NCI-H460 (cell line): ENCODE measurements around the gene WWOX. TPM values are rescaled to one million over a fixed set of nuclear protein-coding genes. Genes with fewer than 3 reads are reported as not detected.

Experiments
- DNase-seq: peaks from one replicate; pipeline ENCODE4 v3.0.0-alpha.2; 2016; ENCODE audit warnings: low read depth; ENCODE audit errors: extremely low read depth
- total RNA-seq: library from RNA; depleted of rRNA; stranded (reverse); fragments of >200 nt; shearing (Covaris generic); gene quantifications from 2 replicates; pipeline ENCODE4 v1.2.3, GENCODE V29; 2014

Gene WWOX
- total RNA-seq, 1 experiment from 2014 or later, result 11.1 TPM

DNA sequence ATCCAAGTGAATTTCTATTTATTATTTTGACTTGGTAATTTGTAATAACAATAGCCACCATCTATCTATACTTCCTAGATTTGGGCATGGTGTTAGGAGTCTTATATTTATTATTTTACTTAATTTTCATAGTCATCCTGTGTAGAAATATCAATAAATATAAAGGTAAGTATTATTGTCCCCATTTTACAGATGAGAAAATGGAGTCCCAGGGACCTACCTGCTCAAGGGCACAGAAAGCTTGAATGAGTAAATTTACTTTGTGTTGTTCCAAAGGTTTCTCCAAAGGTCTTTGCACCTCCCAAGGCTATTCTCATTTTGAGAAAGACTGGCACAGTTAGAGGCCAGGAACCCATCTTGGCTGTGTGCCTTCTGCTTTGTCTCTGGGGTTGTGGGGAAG is 738.3 kb downstream of the WWOX start:
- no peak for DNase-seq

- no peak for DNase-seq
These were observed 738.8 kb downstream of the WWOX start for GRCh38 chr16:78838276-78838675.

- no peak for DNase-seq
These were observed 743.5 kb downstream of the WWOX start for GRCh38 chr16:78842950-78843349.

- no peak for DNase-seq
These were observed 744.5 kb downstream of the WWOX start for GRCh38 chr16:78843978-78844377.

DNA sequence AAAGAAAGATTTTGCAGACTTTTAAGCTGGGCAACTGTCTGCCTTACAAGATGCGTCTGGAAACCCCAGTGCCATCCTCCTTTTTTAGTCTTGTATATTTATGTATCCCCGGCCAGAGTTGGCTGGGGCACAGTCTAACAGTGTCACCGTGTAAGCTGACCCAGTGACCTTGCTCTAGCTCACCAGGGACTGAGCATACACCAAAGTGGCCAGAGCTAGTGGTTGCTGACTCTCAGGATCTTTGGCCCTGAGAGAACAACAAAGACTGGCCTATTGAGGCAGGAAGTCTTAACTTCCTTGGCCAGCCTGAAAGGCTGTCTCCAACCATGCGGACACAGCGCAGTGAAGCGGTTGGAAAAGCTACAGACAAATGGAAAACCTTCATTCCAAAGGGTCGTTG is 745.2 kb downstream of the WWOX start:
- DNase-seq, result no peak

DNA sequence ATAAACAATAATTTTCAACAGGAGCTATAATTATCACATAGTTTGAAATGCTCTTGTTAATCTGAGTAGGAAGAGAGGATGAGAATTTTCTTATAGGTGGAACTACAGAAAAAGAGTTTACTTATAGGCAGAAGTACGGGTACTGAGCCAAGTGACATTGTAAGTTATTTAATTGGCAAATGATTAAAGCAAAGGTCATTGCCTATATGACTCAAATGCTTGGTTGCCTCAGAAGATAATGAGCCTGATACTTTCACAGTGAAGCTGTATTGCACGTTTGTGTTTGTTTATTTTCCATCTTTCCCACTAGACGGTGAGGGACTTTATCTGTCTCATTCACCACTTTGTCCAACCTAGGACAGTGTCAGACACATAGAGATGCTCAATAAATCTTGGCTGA is 751.8 kb downstream of the WWOX start:
- DNase-seq, result no peak

- no peak for DNase-seq
These were observed 752.7 kb downstream of the WWOX start for GRCh38 chr16:78852081-78852635.

GRCh38 chr16:78862022-78862421 is 762.6 kb downstream of the WWOX start:
- DNase-seq, result no peak

- DNase-seq, result no peak
These were observed 767.1 kb downstream of the WWOX start for GRCh38 chr16:78866521-78866920.

GRCh38 chr16:78869492-78869891 is 770.0 kb downstream of the WWOX start:
- no peak for DNase-seq

DNA sequence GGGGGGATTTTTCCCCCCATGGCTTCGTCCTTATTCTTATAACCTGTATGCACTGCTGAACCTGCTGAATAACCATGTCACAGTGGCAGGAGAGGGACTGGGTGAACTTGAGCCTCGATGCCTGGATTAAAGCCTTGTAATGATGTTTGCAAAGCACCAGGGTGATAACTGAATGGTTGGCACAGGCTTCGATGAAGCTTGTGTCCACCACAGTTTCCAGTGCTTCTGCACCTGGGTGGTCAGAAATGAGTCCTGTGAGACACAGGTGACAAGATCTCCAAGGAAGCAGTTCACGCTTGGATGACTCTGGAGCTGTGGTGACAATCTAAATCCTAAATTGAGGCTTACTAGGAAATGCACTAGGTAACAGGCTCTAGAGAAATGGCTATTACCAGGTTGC is 771.8 kb downstream of the WWOX start:
- no peak for DNase-seq

GRCh38 chr16:78876671-78877070 is 777.2 kb downstream of the WWOX start:
- no peak for DNase-seq

- DNase-seq, result no peak
These were observed 777.7 kb downstream of the WWOX start for GRCh38 chr16:78877114-78877655.

DNA sequence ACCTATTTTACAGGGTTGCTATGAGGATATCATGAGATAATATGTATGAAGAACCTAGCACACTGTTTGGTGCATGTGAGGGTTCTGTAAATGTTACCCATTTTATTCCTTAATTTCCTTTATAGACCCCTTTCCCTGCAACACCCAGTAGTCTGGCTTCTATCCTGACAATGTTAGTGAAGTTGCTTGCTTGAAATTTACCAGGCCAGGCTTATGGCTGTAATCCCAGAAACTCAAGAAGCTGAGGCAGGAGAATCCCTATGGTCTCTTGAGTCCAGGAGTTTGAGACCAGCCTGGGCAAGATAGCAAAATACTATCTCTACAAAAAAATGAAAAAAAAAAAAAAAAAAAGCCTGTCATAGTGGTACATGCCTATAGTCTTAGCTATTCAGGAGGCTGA is 779.1 kb downstream of the WWOX start:
- DNase-seq, result no peak

GRCh38 chr16:78879011-78879410 is 779.6 kb downstream of the WWOX start:
- no peak for DNase-seq

GRCh38 chr16:78882150-78882549 is 782.7 kb downstream of the WWOX start:
- DNase-seq, result no peak

DNA sequence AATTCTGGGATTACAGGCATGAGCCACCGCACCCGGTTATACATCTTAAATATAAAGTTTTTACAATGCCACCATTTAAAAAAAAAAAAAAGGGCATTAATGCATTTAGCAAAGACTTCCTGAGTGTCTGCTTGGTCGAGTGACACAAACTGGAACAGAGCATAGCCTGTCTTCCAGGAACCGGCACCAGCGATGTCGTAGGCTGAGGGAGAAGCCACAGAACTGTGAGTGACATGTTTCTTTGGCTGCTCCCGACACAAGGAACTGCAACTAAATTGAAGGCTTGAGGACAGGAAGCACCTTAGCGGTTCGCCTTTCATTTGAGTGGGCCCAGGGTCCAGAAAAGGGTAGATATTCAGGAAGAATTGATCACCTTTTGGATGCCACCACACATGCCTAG is 783.3 kb downstream of the WWOX start:
- no peak for DNase-seq

GRCh38 chr16:78884204-78884603 is 784.8 kb downstream of the WWOX start:
- no peak for DNase-seq

DNA sequence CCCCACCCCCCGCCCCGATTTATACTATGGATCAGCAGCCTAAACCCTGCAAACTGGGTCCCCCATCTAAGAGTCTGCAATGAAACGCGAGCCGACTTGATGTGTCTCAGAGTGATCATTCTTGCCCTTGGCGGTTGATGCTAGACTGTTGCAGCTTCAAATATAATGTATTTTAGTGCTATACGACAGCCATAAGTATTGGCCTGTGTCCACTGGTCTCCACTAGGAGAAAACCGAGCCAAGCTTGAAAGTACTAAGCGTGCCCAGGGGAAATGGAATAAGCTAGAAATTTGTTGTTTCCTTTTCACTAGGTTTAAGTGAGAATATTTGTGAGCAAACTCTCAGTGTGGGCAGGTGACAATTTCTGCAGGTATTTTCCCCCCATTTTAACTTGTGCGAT is 789.9 kb downstream of the WWOX start:
- DNase-seq, result no peak

DNA sequence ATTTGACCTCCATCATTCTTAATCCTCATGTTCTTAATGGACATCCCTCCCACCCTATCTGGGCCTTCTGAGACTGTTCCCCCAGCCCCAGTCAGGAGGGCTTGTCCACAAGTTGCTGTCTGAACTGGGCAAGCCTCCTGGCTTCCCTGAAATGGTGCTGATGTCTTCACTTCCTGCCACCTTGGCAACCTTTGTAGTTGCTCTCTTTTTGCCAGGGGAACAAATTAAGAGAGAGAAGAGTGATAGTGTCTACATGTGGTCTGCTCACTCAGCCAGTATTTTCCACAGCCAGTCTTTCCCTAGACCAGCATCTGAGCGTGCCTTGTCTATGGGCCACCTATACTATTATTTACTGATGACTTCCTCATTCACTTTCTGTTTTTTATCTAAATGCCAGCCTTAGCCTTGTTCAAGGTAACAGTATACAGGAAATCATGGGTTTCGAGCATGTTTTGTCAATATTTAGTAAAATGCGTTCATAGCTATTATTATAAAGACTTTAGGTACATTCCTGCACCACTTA is 791.0 kb downstream of the WWOX start:
- DNase-seq, result no peak

DNA sequence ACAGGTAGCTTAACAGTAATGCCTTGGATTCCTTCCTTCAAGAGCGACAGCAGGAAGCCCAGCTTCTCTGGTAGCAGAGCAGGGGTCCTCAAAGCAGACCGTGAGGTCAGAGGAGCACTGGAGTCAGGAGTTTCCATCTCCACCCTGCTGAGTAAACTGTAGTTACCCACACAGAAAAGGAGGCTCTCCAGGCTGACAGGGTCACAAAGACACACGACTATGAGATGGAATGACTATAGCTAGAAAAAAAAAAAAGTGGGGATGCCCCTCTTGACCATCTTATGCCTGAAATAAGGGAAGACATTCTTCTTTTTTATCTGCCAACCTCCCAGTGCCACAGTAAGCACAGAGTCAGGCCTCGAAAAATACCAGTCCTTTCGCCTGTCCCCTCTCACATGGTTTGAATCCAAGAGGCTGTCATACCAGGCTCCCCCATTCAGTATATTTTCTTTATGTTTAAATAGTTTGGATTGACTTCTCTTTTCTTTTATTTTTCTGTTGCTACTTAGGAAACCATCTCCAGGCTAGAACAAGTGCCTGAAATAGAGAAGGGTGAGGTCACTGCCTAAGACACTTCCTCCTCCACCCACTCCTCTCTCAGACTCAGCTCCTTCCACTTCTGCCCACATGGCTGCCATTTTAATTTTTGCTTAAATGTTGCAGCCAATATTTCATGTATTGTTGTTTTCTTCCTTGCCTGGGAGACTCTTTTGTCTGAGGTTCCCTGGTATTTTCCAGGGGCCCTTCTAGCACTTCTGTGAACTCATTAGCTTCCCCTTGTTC is 793.7 kb downstream of the WWOX start:
- no peak for DNase-seq

- no peak for DNase-seq
These were observed 795.4 kb downstream of the WWOX start for GRCh38 chr16:78894886-78895285.
